Neural progenitor cell (in vitro differentiated cells): ENCODE data around the gene ABHD6.

Experiments
- CTCF ChIP-seq: fragments of 200-600 bp; sonication (generic); IDR thresholded peaks from 2 replicates; pipeline ENCODE4 v1.5.1; 2017; ENCODE audit warnings: antibody characterized with exemption, mild to moderate bottlenecking
- EZH2 ChIP-seq: fragments of 200-600 bp; sonication (generic); IDR thresholded peaks from 2 replicates; pipeline ENCODE4 v1.6.1; 2017; ENCODE audit warnings: antibody characterized with exemption, mild to moderate bottlenecking, moderate library complexity
- EZH2phosphoT487 ChIP-seq: fragments of 200-600 bp; sonication (generic); IDR thresholded peaks from 2 replicates; pipeline ENCODE4 v1.6.1; 2017; ENCODE audit warnings: antibody characterized with exemption

- TF ChIP-seq CTCF (no peak), EZH2 (no peak), EZH2phosphoT487 (no peak)
These were observed 4.7 kb downstream of the ABHD6 start for GRCh38 chr3:58242340-58242739.
